Measurements from ENCODE around the gene IL37.
"Not testable (repeated sequence)": the region's sequence is repeated elsewhere in the genome, so short reads cannot be mapped to it uniquely, and the experiment has no call there.

GRCh38 chr2:112901431-112902065 is 9.4 kb upstream of the IL37 start:
- TF ChIP-seq CTCF (conservative IDR thresholded peaks at IDR 0.05); EZH2 (IDR thresholded peaks at IDR 0.05; ENCODE audit: low read depth): not testable (repeated sequence)
